SK-N-SH treated with all-trans-retinoic acid at 6 μM for 48 hours (cell line): ENCODE measurements around the gene SREBF1.

Source experiments
- BACH2 ChIP-seq: fragments of 250-450 bp; sonication (Bioruptor Pico); IDR thresholded peaks from 2 replicates; pipeline ENCODE4 v1.9.0; 2021; ENCODE audit warnings: mild to moderate bottlenecking, borderline replicate concordance
- OSR1 ChIP-seq: fragments of 250-450 bp; sonication (Bioruptor Pico); IDR thresholded peaks from 2 replicates; pipeline ENCODE4 v1.8.0; 2022; ENCODE audit warnings: moderate library complexity, mild to moderate bottlenecking, inconsistent platforms
- TOX ChIP-seq: fragments of 250-450 bp; sonication (Bioruptor Pico); IDR thresholded peaks from 2 replicates; pipeline ENCODE4 v1.8.0; 2021; ENCODE audit warnings: mild to moderate bottlenecking, moderate library complexity, borderline replicate concordance
- ZFP3 ChIP-seq: fragments of 250-450 bp; sonication (Bioruptor Pico); IDR thresholded peaks from 2 replicates; pipeline ENCODE4 v1.5.0; 2020; ENCODE audit warnings: mild to moderate bottlenecking, moderate library complexity
- TF ChIP-seq, protein P1 (sequence below): fragments of 250-450 bp; sonication (Bioruptor Pico); IDR thresholded peaks from 2 replicates; pipeline ENCODE4 v1.8.0; 2020; ENCODE audit warnings: mild to moderate bottlenecking, moderate library complexity, borderline replicate concordance

DNA sequence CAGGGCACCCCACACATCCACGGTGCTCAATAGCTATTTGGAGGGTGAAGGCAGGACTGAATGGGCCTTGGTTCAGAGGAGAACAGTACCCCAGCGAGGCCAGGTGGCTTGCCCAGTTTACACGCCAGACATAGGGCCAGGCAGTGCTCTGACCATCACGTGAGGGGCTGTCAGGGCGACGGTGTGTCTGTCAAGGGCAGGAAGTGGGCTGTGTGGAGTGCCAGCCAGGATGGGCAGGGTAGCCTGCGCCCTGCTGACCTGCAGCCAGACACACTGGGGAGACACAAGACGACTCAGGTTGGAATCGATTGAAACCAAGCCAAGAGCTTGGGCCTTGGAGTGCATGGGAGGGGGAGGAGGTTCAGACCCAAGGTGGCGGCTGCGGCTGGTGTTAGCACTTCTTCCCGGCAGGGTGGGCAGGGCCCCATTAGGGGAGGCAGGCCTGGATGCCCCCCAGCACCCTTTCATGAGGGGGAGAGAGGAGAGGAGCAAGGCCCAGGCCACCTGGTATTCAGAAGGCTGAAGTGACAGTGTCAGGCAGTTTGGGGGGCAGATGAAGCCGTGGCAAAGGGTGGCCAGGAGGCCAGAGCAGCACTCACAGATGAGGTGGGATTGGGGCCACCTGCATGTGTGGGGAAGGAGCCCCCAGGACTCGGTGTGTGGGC lies 68.2 kb downstream of the SREBF1 start:
- TF ChIP-seq ZFP3 (CRISPR knock-in tag) (no peak), TOX (CRISPR knock-in tag) (no peak), BACH2 (no peak), OSR1 (no peak)
- TF ChIP-seq, protein P1, sequence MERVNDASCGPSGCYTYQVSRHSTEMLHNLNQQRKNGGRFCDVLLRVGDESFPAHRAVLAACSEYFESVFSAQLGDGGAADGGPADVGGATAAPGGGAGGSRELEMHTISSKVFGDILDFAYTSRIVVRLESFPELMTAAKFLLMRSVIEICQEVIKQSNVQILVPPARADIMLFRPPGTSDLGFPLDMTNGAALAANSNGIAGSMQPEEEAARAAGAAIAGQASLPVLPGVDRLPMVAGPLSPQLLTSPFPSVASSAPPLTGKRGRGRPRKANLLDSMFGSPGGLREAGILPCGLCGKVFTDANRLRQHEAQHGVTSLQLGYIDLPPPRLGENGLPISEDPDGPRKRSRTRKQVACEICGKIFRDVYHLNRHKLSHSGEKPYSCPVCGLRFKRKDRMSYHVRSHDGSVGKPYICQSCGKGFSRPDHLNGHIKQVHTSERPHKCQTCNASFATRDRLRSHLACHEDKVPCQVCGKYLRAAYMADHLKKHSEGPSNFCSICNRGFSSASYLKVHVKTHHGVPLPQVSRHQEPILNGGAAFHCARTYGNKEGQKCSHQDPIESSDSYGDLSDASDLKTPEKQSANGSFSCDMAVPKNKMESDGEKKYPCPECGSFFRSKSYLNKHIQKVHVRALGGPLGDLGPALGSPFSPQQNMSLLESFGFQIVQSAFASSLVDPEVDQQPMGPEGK (CRISPR knock-in tag), result no peak
